Measurements from ENCODE around the gene OGFR.

- no peak for TF ChIP-seq POLR2A (IDR thresholded peaks at IDR 0.05; ENCODE audit: low read length)
- TF ChIP-seq GATA1 (IDR thresholded peaks at IDR 0.05; ENCODE audit: low read depth, low read length), result no peak
Measured at GRCh38 chr20:62765021-62765420, 39.6 kb upstream of the OGFR start.

Data from erythroblast (primary cell).